Left lobe of liver (tissue), 2 donors: Measurements from ENCODE around the gene MOCOS. TPM values are rescaled to one million over a fixed set of nuclear protein-coding genes. Genes with fewer than 3 reads are reported as not detected.

Experiments
- ATAC-seq: fragments of 200-7000 bp; cut with Tn5 transposase; one replicate; pipeline ENCODE4 v1.9.1; 2020; ENCODE audit warnings: mild to moderate bottlenecking, moderate library complexity
- DNase-seq: peaks from one replicate; pipeline ENCODE4 v3.0.0-alpha.2; 2020; ENCODE audit warnings: low spot score
- total RNA-seq: library from RNA; stranded (reverse); gene quantifications from one replicate; pipeline ENCODE4 v1.2.1, GENCODE V29; 2021
- donor health status: DM: no; HTN: no; CAD: no; lungs with moderate emphysema.
- donor health status: DM: no; HTN: yes; CAD: no.

The MOCOS gene
- total RNA-seq, 1 donor from 2014 or later = 27.4 TPM

DNA sequence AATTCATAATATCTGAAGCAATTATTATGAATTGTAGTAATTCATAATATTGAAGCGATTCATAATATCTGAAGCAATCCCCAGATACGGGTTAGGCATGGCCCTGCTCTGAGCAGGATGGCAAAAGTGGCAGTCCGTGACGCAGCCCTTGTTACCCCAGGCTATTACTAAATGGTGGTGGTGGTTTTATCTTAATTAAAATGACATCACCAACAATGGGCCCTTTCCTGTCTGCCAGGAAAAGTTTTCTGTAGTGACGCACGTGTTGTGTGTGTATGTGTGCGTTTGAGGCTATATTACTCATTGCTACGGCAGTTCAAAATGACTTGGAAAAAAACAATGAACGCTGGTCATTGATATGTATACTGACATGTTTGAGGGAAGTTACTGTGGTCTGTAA lies 10.6 kb upstream of the MOCOS start:
- ATAC-seq = no peak

GRCh38 chr18:36177913-36178312 lies 9.4 kb upstream of the MOCOS start:
- ATAC-seq (no peak), DNase-seq (peak; percentile 38)

More for the DNA sequence above, 10.6 kb upstream of the MOCOS start:
- DNase-seq = peak; percentile 27

- ATAC-seq (peak; percentile 4), DNase-seq (peak; percentile 65)
Measured at GRCh38 chr18:36179562-36180355, 7.5 kb upstream of the MOCOS start.

DNA sequence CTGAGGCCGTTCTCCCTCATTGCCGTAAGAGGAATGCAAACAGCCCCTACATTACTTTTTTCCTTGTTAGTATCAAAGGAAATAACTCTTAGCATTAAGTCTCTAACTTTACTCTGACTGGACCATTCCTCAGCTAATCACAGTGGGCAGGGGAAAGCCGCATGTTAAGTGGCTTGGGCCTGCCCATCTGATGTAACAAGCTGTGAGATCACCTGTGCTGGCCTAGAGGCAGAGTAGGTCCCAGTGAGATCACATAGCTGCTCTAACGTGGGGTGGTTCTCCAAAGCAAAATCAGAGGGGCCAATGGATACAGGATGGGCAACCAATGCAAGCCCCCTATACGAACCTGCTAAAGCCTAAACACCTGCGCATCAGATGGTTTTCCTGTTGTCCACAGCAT lies 5.9 kb upstream of the MOCOS start:
- ATAC-seq = no peak
- DNase-seq = peak; percentile 40

DNA sequence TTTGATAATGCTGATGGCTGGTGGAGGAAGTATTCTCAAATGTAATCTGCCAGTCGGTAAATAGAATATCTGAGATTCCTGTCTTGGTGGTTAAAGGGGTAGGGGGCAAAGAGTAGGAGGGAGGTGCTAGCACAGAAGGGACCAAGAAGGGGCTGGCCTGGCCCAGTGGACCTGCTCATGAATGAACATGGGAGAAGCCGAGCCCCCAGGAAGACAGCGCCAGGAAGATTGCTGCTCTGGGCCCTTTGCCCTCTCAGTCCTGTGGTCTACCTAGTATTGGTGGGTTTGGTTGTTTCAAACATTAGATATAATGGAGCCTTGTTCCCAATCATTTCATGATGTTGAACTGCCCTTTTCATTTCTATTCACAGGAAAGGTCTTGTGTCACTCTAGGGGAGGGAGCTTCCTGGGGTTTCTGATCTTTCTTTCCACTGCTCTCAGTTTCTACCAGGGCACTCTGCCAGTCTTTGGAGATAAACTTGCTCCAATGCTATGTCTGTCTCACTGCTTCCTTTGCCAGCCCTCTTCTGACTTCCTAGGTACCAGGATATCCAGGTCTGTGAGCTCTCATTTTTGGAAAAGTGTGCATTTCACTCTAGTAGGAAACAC lies 5.3 kb upstream of the MOCOS start:
- DNase-seq = peak; percentile 43
- peak; percentile 31 for ATAC-seq

DNA sequence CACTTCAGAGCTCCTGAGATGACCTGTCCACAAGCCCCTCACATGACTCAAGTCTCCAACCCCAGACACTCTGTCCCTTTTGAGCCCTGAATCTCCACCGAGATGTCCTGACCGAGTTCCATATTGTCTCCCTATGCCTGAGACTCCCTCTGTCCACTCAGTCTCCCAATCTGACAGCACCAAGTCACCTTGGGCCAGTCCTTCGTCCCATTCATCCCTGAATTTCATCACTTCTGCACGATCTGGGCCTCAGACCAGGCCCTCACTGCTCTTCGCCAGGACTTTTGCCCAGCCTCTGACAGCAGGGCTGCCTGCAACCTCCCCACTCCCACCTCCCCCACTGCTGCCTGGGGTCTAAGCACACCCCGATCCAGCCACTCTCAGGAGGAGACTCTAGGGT lies 4.3 kb upstream of the MOCOS start:
- no peak for ATAC-seq
- DNase-seq = no peak

- DNase-seq (no peak), ATAC-seq (no peak)
Measured at GRCh38 chr18:36183987-36184386, 3.3 kb upstream of the MOCOS start.

- peak; percentile 33 for DNase-seq
Measured at GRCh38 chr18:36185157-36185556, 2.1 kb upstream of the MOCOS start.

DNA sequence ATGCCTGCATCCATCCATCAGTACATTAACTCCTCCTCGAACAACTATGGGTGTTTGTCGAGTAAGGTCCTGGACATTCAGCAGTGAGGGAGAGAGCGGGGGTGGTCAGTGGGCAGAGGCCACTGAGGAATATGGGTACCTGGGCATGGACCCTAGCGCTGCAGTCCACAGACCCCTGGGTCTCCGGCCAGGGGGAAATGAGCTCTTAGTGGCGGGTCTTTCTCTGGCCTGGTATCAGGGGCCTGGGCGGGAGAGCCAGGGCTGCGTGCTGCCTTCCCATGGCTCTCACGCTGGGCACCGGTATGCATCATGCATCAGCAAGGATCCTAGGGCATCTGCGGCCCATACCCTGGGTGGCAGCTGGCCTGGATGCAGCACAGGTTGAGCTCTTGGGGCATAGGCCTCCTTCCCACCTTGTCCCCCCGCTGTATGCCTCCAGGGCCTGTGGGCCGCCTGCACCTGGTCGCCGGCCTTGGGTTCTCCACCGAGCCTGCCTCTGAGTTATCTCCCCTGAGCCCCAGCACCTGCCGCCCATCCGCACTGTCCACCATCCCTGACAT lies 1.3 kb upstream of the MOCOS start:
- DNase-seq = peak; percentile 43
- ATAC-seq = no peak

More at GRCh38 chr18:36185157-36185556, 2.1 kb upstream of the MOCOS start:
- no peak for ATAC-seq

GRCh38 chr18:36186461-36187192 lies 670 bp upstream of the MOCOS start:
- DNase-seq (peak; percentile 57), ATAC-seq (peak; percentile 37)

- DNase-seq (peak; percentile 86), ATAC-seq (peak; percentile 64)
Measured at GRCh38 chr18:36187826-36188721, 777 bp downstream of the MOCOS start.

GRCh38 chr18:36188916-36189315 lies 1.6 kb downstream of the MOCOS start:
- DNase-seq (peak; percentile 34), ATAC-seq (no peak)

DNA sequence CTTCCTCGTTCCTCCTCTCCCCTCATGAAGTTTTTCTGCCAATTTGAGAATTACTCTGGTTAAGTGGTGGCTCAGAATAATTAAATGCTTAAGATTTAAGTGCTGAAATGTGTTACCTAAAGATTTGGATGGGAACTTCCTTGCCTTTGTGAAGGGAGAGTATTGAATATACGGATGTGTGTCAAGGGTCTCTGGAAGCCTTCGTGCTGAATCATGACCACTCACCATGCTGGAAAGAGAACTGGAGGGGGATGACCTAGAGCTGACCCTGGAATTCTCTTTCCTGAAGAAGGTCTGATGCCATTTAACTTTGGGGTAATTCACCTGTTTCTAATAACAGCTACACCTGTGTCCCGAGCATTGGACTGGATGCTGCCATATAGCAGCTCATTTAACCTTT lies 2.2 kb downstream of the MOCOS start:
- ATAC-seq (no peak), DNase-seq (no peak)

GRCh38 chr18:36191286-36191685 lies 4.0 kb downstream of the MOCOS start:
- ATAC-seq (no peak), DNase-seq (peak; percentile 16)

DNA sequence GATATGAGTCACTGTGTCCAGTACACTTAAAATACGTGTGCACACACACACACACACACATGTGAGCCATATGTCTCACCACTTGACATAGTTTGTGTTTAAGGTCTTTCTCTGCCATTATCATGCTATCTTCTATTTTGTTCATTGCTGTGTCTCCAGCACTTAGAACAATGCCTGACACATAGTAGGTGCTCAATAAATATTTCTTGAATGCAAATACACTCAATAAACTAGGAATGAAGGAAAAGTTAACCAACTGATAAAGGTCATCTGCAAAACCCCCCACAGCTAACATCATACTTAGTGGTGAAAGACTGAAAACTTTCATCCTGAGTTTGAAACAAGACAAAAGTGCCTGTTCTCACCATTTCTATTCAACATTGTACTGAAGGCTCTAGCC lies 4.4 kb downstream of the MOCOS start:
- ATAC-seq (no peak), DNase-seq (no peak)

- DNase-seq (no peak), ATAC-seq (peak; percentile 48)
Measured at GRCh38 chr18:36194600-36195315, 7.5 kb downstream of the MOCOS start.

DNA sequence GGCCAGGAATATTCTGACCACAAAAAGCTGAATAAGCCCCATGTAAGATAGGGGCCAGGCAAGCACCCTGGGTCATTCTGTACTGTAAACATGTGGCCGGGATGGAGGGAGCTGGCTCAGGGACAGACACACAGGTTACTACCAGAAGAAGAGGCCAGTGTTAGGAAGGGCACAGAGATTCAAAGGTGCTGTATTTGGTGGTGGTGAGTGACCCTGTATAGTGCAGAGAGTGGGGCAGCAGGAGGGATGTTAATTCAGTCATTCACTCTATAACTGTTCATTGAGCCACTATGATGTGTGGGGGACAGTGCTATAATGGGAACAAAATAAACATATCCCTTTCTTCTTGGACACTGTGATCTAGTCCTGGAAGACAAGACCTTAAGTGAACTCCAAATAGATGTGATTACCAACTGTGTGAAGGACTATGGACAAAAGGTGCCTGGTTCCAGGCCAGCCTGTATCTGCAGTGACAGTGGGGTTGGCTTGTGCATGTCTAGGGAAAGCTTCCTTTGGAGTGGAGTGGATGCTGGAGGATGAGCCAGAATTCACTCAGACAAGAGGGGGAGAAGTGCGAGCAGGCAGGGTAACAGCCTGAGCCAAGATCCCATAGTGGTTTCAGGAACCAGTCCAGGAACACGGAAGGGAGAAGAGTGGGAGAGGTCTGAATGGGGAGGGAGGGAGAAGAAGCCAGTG lies 8.3 kb downstream of the MOCOS start:
- ATAC-seq = peak; percentile 16
- peak; percentile 32 for DNase-seq

- ATAC-seq (no peak), DNase-seq (no peak)
Measured at GRCh38 chr18:36196238-36196995, 9.1 kb downstream of the MOCOS start.
